Breast epithelium (tissue), 4 donors: ENCODE results near the gene DPYSL4. TPM values are rescaled to one million over a fixed set of nuclear protein-coding genes. Genes with fewer than 3 reads are reported as not detected.
"Not testable (repeated sequence)": the region's sequence is repeated elsewhere in the genome, so short reads cannot be mapped to it uniquely, and the experiment has no call there.

Experiments used
- DNase-seq, 2 donors: peaks; one replicate each; pipeline ENCODE4 v3.0.0-alpha.2; 2019; ENCODE audit warnings: low spot score in 2 of 2
- H3K27ac ChIP-seq, 2 donors: fragments of 200-600 bp; sonication (generic) in 1 of 2; one replicate each; pipeline ENCODE4 v1.5.1; 2016 to 2019; ENCODE audit warnings: mild to moderate bottlenecking in 1 of 2
- H3K27me3 ChIP-seq, 2 donors: fragments of 200-600 bp; sonication (generic) in 1 of 2; one replicate each; pipeline versions ENCODE4 v1.5.1 to v1.6.0; 2017 to 2019; ENCODE audit warnings: control low read depth in 1 of 2, mild to moderate bottlenecking in 1 of 2
- H3K36me3 ChIP-seq: fragments of 200-600 bp; one replicate; pipeline ENCODE4 v1.5.1; 2019
- H3K4me1 ChIP-seq, 2 donors: fragments of 200-600 bp; sonication (generic); one replicate each; pipeline ENCODE4 v1.5.1; 2016 to 2019; ENCODE audit warnings: control low read depth in 1 of 2
- H3K4me3 ChIP-seq, 3 donors: fragments of 200-600 bp; sonication (generic); 1 replicate in 2 of 3; 2 replicates in 1 of 3; pipeline ENCODE4 v1.5.1; 2016 to 2019; ENCODE audit warnings: mild to moderate bottlenecking in 3 of 3, moderate library complexity in 2 of 3
- H3K9me3 ChIP-seq, 2 donors: fragments of 200-600 bp; sonication (generic) in 1 of 2; one replicate each; pipeline ENCODE4 v1.5.1; 2016 to 2019; ENCODE audit warnings: control low read depth in 1 of 2
- POLR2A ChIP-seq: fragments of 450-650 bp; IDR thresholded peaks from one replicate; pipeline ENCODE4 v1.6.1; 2016; ENCODE audit warnings: antibody characterized with exemption, mild to moderate bottlenecking, moderate library complexity
- POLR2AphosphoS5 ChIP-seq, 3 donors: sonication (generic); formaldehyde crosslinking; IDR thresholded peaks; one replicate each; pipeline ENCODE4 v1.6.1; 2017; ENCODE audit warnings: antibody characterized with exemption in 3 of 3
- intact Hi-C: fragments of 100-400 bp; cut with DNase I; formaldehyde crosslinking; loops from one replicate; pipeline ENCODE4 v1.15.1; 2023; ENCODE audit warnings: low total_unique reads
- total RNA-seq, 3 donors: library from RNA; depleted of rRNA; stranded (reverse); fragments of >200 nt; gene quantifications; one replicate each; pipeline ENCODE4 v1.1.0, GENCODE V29; 2016
- TF ChIP-seq, protein P1 (sequence below), 3 donors: fragments of 450-650 bp; IDR thresholded peaks; one replicate each; pipeline ENCODE4 v1.5.1; 2016 to 2017; ENCODE audit warnings: antibody characterized with exemption in 3 of 3, mild to moderate bottlenecking in 3 of 3, moderate library complexity in 3 of 3

The DPYSL4 gene
- total RNA-seq, 3 donors from 2014 or later, result 1.9 to 2.3 (median 2.1) TPM

DNA sequence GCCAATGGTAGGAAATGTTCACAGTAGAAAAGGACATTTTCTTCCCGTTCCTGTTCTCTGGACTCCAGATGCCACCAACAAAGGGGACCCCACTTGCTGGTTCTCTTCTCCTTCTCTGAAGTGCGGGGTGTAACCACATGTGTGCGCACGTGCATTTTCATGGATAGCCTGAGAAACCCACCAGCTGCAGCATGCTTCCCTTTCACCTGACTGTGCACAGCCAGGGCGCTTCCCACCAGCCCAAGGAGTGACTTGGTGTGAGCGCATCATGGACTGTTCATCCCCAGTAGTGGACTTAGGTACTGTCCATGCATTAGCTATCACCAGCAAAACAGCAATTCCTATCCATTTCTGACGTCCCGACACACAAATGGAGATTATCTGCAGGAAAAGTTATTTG is 29.6 kb upstream of the DPYSL4 start:
- intact Hi-C loops, result no loop called here
- no peak overlapping the region for H3K4me3 ChIP-seq
- no peak overlapping the region for H3K27ac ChIP-seq
- TF ChIP-seq POLR2A (no peak), POLR2AphosphoS5 (IDR thresholded peaks at IDR 0.05) (no peak)
- TF ChIP-seq, protein P1, sequence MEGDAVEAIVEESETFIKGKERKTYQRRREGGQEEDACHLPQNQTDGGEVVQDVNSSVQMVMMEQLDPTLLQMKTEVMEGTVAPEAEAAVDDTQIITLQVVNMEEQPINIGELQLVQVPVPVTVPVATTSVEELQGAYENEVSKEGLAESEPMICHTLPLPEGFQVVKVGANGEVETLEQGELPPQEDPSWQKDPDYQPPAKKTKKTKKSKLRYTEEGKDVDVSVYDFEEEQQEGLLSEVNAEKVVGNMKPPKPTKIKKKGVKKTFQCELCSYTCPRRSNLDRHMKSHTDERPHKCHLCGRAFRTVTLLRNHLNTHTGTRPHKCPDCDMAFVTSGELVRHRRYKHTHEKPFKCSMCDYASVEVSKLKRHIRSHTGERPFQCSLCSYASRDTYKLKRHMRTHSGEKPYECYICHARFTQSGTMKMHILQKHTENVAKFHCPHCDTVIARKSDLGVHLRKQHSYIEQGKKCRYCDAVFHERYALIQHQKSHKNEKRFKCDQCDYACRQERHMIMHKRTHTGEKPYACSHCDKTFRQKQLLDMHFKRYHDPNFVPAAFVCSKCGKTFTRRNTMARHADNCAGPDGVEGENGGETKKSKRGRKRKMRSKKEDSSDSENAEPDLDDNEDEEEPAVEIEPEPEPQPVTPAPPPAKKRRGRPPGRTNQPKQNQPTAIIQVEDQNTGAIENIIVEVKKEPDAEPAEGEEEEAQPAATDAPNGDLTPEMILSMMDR (IDR thresholded peaks at IDR 0.05), result no peak
- DNase-seq, result no peak
- H3K27me3 ChIP-seq, result no peaks in the 10 kb centered on the region
- H3K4me1 ChIP-seq, result no peaks in the 10 kb centered on the region
- H3K36me3 ChIP-seq, result no peaks in the 10 kb centered on the region
- no peaks in the 10 kb centered on the region for H3K9me3 ChIP-seq

DNA sequence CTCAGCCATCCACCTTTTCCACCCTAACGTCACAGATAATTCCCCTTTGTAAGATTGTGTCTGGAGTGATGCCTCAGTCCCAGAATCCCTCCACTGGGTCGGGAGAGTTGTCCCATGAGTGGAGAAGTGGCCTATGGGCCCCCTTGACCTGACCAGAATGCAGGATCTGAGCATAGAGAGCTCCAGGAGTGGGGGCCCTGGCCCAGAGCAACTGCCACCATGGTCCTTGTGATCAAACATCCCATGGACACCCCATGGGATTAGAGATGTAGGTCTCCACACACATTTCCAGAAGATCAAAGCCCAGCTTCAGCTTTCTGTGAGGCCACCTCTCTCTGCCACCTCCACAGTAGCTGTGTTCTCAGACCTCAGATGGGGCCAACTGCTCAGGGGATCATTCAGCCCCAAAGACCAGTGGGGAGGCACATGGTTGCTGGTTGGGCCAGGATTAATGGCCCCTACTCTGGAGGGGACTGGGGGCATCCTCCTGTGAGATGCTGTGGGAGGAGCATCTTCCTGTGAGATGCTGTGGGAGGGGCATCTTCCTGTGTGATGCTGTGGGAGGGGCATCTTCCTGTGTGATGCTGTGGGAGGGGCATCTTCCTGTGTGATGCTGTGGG is 28.5 kb upstream of the DPYSL4 start:
- intact Hi-C loops, result no loop called here
- no peaks in the 10 kb centered on the region for H3K36me3 ChIP-seq
- H3K9me3 ChIP-seq, result no peaks in the 10 kb centered on the region
- DNase-seq, result no peak
- H3K27ac ChIP-seq, result no peak overlapping the region
- H3K4me3 ChIP-seq, result no peak overlapping the region
- H3K27me3 ChIP-seq, result no peaks in the 10 kb centered on the region
- H3K4me1 ChIP-seq, result no peaks in the 10 kb centered on the region
- TF ChIP-seq POLR2AphosphoS5 (IDR thresholded peaks at IDR 0.05) (no peak), POLR2A (no peak)
- TF ChIP-seq, protein P1 (IDR thresholded peaks at IDR 0.05), result no peak

DNA sequence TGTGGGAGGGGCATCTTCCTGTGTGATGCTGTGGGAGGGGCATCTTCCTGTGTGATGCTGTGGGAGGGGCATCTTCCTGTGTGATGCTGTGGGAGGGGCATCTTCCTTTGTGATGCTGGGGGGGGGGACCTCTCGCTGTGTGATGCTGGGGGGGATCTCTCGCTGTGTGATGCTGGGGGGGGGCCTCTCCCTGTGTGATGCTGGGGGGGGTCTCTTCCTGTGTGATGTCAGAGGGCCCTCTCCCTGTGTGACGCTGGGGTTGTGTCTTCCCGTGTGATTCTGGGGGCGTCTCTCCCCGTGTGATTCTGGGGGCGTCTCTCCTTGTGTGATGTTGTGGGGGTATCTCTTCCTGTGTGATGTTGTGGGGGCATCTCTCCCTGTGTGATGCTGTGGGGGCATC is 27.9 kb upstream of the DPYSL4 start:
- Histone ChIP-seq H3K4me3 (no peak overlapping the region), H3K27me3 (no peaks in the 10 kb centered on the region), H3K9me3 (no peaks in the 10 kb centered on the region), H3K36me3 (no peaks in the 10 kb centered on the region), H3K27ac (no peak overlapping the region), H3K4me1 (no peaks in the 10 kb centered on the region)
- TF ChIP-seq, protein P1 (IDR thresholded peaks at IDR 0.05), result no peak
- TF ChIP-seq POLR2A, result no peak
- no peak for TF ChIP-seq POLR2AphosphoS5 (IDR thresholded peaks at IDR 0.05)
- intact Hi-C loops, result no loop called here
- no peak for DNase-seq

DNA sequence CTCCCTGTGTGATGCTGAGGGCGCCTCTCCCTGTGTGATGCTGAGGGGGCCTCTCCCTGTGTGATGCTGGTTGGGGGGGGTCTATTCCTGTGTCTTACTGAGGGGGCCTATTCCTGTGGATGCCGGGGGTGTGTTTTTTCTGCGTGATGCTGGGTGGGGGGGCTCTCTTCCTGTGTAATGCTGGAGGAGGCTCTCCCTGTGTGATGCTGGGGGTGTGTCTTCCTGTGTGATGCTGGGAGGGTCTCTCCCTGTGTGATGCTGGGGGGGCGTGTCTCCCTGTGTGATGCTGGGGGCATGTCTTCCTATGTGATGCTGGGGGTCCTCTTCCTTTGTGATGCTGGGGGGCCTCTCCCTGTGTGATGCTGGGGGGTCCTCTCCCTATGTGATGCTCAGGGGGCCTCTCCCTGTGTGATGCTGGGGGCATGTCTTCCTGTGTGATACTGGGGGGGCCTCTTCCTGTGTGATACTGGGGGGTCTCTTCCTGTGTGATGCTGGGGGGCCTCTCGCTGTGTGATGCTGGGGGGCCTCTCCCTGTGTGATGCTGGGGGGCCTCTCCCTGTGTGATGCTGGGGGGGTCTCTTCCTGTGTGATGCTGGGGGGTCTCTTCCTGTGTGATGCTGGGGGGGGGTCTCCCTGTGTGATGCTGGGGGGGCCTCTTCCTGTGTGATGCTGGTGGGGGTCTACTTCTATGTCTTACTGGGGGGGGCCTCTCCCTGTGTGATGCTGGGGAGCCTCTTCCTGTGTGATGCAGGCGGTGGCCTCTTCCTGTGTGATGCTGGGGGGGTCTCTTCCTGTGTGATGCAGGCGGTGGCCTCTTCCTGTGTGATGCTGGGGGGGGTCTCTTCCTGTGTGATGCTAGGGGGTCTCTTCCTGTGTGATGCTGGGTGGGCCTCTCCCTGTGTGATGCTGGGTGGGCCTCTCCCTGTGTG is 27.2 kb upstream of the DPYSL4 start:
- H3K9me3 ChIP-seq, H3K27ac ChIP-seq, H3K36me3 ChIP-seq, H3K4me1 ChIP-seq, DNase-seq, intact Hi-C loops, H3K4me3 ChIP-seq, H3K27me3 ChIP-seq: not testable (repeated sequence)

DNA sequence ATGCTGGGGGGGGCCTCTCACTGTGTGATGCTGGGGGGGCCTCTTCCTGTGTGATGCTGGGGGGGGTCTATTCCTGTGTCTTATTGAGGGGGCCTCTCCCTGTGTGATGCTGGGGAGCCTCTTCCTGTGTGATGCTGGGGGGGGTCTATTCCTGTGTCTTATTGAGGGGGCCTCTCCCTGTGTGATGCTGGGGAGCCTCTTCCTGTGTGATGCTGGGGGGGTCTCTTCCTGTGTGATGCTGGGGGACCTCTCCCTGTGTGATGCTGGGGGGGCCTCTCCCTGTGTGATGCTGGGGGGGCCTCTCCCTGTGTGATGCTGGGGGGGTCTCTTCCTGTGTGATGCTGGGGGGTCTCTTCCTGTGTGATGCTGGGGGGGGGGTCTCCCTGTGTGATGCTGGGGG is 26.5 kb upstream of the DPYSL4 start:
- H3K36me3 ChIP-seq, H3K27me3 ChIP-seq, H3K9me3 ChIP-seq, H3K27ac ChIP-seq, H3K4me3 ChIP-seq, DNase-seq, H3K4me1 ChIP-seq, intact Hi-C loops: not testable (repeated sequence)

DNA sequence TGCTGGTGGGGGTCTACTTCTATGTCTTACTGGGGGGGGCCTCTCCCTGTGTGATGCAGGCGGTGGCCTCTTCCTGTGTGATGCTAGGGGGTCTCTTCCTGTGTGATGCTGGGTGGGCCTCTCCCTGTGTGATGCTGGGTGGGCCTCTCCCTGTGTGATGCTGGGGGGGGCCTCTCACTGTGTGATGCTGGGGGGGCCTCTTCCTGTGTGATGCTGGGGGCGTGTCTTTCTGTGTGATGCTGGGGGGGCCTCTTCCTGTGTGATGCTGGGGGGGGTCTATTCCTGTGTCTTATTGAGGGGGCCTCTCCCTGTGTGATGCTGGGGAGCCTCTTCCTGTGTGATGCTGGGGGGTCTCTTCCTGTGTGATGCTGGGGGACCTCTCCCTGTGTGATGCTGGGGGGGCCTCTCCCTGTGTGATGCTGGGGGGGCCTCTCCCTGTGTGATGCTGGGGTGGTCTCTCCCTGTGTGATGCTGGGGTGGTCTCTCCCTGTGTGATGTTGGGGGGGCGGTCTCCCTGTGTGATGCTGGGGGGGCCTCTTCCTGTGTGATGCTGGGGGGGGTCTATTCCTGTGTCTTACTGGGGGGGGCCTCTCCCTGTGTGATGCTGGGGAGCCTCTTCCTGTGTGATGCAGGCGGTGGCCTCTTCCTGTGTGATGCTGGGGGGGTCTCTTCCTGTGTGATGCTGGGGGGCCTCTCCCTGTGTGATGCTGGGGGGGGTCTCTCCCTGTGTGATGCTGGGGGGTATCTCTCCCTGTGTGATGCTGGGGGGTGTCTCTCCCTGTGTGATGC is 25.7 kb upstream of the DPYSL4 start:
- H3K27ac ChIP-seq, DNase-seq, H3K4me3 ChIP-seq, H3K36me3 ChIP-seq, H3K27me3 ChIP-seq, H3K9me3 ChIP-seq, H3K4me1 ChIP-seq, intact Hi-C loops: not testable (repeated sequence)
